OCI-M1 (cell line): ENCODE data around the gene ZNF691.
"Not testable (repeated sequence)": the region's sequence is repeated elsewhere in the genome, so short reads cannot be mapped to it uniquely, and the experiment has no call there.

Experiments
- DNase-seq: peaks from one replicate; lab custom pipeline; 2025; lab: John Stamatoyannopoulos, UW

ZNF691 gene

DNA sequence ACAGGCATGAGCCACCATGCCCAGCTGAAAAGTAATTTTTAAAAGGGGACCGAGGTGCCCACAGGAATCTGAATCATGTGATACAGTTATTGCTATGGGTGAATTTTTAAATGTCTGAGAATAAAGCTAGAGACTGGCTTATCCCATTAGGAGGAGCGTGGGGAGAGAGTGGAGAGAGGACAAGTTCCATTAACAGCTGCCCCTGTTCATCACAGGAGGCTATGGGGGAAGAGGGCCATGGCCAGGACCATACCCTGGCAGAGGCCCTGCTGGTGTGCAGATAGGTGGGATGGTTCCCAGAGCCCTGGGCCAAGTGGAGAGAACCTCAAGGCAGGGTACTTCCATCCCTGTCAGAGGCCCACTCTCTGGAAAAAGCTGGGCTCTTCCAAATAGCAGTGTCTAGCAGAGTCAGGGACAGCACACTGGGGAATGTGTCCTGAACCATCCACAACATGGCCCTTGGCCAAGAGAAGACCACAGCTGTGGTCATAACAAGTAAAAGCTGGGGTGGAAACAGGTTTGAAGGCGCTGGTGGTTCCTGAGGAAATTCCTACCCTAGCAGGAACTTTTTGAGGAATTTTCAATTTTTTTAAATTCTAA is 13.7 kb upstream of the ZNF691 start:
- no peak for DNase-seq

DNA sequence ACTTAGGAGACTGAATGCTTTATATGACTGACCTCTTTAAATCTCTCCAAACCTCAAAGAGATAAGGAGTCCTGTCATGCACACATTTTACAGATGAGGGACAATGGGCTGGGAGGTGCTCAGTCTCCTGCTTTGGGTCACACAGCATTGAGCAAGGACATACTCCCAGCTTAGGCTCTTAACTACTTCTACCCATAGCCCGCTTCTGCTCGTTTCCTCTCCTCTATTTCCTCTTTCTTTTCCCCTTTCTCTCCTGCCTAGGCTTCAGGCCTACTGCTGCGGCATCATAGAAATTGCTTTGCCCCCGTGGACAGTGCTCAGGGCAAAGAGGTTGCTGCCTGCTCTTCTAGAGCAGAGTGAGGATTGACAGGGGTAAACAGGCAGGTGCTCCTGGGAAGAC is 12.4 kb upstream of the ZNF691 start:
- DNase-seq: peak; percentile 14

DNA sequence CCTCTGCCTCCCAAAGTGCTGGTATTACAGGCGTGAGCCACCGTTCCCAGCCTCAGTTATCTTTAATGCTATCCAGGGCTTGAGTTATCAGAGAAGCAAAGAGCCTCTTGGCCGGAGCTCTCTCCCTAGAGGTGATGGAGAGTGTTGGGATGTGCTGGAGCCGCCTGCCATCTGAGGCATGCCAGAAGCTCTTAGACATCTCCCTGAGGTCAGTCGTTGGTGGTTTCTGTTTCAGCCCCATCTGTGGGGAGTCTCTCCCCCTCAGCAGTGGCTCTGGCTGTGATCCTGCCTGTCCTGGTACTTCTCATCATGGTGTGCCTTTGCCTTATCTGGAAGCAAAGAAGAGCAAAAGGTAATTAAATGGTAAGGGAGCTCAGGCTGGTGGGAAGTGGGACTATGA is 11.6 kb upstream of the ZNF691 start:
- no peak for DNase-seq

DNA sequence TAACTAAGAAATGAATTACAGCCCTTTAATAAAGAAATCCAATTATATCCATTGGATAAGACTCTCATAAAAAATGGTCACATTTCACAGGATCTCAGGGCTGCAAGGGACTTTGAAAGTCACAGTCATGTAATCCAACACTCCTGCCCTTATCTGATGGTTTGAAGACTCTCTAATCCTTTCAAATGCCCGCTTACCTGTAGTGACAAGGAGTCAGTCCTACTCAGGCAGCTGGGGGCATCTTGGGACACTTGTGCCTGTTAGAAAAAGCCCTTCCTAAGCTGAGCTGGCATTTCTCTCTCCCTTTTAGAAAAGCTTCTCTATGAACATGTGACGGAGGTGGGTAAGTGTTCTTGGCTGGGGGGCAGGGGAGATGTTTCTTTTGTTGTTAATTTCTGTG is 11.0 kb upstream of the ZNF691 start:
- DNase-seq: no peak

DNA sequence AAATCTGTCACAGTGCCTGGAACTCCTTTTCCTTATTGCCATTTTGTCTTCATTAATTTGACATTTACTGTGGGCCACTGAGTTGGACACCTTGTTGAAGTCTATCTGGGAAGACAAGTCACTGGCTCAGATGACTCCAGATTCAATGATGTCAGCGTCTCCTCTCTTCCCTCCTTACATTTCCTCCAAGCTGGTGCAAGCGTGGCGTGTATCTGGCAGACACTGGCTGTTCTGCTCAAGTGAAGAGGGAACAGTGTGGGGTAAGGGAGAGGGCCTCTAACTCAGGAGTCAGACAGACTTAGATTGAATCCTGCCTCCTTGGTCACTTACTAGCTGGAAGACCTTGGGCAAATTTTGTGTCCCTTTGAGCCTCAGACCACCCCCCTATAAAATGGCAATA is 8.7 kb upstream of the ZNF691 start:
- no peak for DNase-seq

DNA sequence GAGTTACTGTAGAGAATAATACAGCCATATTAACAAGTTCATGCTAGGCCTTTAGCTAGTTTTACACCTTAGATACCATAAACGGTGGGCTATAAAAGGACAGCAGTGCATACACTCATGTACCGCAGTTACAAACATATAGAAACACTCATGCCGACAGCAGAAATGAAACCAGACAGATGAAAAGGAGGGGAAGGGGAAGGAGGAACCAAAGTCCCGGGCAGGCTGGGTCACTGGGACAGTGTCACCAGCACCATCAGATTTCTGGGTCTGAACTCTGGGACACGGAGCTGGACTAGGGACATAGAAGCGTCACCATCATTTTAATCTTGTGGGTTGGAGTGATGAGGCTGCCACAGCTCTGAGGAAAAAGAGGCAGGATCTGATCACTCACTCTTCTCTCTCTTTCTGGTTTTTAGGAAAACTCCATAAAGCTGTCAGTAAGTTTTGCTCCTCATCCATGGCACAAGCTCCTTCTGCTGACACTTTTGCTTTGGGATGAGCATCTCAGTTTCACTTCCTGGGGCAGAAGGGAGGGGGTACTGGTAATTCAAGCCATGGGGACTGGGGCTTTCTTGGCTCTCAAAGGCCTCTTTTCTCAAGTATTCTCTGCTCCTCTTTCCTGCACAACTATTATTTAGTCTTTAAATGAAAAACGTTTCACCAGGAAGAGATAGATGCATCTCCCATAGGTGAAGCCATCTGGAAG is 7.8 kb upstream of the ZNF691 start:
- DNase-seq: no peak

DNA sequence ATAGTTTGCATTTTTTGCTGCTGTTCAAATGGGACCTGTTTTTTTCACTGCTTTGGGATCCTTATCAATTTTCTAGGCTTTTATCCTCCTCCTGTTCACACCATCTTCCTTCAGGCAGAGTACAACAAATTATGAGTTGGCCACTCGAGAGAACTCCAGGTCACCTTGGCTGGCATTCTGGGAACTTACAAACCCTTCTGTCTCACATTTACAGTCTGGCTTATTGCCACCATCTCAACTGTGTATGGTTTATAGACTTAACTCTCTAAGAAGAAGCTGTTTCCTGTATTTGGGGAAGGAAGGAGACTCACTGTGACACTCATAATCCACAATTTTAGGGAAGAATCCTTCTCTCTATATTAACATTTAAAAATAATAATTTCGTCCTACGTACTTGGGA is 5.4 kb upstream of the ZNF691 start:
- no peak for DNase-seq

DNA sequence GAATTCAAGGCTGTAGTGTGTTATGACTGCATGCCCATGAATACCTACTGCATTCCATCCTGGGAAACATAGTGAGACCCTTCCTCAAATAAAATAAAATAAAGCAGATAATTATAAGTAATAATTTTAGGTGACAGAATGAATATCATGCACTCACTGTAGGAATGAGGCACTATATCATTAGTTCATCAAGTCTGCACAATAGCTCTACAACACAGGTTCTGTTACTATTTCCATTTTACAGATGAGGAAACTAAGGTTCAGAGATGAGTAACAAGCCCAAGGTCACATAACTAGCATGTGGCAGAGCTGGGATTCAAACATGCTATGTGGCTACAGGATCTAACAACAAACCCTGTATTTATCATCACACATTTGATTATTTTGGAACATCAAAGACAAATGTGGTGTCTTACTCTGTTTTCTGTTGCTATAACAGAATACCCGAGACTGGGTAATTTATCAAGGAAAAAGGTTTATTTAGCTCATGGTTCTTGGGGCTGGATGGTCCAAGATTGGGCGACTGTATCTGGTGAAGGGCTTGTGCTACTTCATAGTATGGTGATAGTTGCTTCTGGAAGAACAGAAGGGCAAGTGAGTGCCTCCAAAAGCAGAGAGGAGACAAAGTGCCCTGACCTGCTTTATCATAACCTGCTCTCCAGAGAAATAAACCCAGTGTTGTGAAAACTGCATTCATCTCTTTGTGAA is 4.8 kb upstream of the ZNF691 start:
- no peak for DNase-seq

DNA sequence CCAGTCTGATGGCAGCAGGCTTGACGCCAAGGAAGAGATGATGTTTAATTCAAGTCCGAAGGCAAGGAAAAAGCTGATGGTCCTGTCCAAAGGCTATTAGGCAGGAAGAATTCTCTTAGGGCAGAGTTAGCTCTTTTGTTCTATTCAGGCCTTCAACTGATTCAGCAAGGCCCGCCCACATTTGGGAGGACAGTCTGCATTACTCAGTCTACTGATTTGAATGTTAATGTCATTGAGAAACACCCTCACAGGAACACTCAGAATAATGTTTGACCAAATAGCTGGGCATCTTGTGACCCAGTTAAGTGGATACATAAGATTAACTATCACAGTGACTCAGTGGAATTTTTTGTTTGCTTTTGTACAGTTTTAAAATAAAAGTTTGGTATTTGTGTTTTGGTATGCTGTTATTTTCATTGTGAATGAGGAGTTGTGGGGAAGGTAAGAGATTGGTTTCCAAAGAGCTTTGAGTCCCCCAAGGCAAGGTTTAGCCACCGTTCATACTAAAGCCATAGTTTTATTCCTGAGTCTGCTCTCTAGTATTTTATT is 1.7 kb upstream of the ZNF691 start:
- no peak for DNase-seq

DNA sequence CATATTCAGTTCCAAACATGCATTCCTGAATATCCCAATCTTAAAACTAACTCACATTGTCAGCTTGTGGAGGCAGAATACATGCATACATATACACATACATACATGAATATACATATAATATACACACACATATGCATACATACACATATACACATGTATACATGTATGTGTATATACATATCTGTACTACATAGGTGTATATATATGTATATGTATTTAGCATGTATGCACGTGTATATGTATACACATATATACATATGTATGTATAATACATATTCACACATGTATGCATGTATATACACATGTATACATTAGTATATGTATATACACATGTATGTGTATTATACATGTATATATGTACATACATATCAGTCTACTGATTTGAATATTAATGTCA is 1.2 kb upstream of the ZNF691 start:
- no peak for DNase-seq

DNA sequence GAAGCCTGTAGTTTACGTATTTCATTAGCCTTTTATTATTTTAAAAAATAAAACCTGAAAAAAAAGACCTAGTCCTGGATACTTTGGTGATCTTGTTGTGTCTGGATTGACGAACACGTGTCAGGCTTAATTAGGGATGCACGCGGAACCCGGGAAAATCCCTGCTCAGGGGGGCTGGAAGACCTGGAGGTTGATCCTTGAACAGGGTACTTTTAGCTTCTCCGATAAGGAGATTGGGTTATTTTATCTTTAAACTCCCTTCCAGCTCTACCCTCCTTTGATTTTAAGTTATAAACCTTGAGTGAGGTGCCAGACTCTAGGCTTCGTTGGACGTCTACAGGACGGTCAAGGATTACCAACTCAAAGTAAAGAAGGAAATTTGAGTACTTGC is 552 bp upstream of the ZNF691 start:
- no peak for DNase-seq

DNA sequence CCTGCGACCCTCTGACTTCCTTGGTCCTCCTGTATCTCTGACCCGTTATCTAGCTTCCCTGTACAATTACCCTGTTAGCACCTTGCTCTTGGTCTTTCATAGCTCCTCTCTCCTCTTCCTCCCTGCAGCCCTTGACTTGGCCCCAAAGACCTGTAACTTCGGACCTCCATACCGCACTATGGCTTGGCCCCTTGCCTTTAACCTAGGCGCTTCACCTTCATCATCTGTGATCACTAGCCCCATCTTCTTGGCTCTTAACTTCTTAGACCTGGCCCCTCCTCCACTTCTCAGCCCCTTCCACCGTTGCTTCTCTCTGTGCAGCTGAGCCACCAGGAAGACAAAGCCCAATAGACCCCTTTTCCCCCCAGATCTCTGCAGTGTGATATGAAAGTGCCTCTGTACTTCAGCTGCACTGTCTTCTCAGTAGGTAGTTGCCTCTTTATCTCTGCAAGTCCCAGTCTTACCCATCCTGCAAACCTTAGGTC is 740 bp downstream of the ZNF691 start:
- DNase-seq: no peak

DNA sequence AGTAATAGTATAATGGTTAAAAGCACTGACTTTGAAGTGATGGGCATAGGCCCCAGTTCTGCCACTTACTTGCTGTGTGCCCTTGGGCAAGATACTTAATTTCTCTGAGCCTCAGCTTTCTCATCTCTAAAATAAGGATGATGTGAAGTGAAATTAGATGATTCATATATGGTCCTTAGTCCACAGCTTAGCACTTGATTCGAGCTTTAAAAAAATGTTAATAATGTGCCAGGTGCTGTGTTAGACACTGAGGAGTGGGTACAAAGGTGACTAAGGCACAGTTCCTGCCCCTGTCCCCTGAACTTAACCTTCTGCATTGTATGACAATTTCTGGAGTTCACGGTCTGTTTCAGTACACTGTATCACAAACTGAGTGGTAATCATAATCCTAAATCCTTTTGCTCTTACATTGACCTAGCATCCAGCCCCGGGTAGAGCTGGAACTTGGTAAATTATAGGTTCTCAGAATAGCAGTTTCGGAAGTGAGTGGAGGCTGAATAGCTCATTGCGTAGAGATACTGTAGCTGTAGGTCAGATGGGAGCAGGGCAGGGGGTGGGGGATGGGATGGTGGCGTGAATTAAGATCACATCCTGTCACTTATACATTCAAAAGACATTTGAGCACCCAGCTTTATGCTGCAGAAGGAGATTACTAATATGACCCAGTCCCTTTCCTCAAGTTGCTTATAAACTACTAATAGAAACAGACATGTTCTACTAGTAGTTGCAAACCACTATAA is 1.5 kb downstream of the ZNF691 start:
- no peak for DNase-seq

DNA sequence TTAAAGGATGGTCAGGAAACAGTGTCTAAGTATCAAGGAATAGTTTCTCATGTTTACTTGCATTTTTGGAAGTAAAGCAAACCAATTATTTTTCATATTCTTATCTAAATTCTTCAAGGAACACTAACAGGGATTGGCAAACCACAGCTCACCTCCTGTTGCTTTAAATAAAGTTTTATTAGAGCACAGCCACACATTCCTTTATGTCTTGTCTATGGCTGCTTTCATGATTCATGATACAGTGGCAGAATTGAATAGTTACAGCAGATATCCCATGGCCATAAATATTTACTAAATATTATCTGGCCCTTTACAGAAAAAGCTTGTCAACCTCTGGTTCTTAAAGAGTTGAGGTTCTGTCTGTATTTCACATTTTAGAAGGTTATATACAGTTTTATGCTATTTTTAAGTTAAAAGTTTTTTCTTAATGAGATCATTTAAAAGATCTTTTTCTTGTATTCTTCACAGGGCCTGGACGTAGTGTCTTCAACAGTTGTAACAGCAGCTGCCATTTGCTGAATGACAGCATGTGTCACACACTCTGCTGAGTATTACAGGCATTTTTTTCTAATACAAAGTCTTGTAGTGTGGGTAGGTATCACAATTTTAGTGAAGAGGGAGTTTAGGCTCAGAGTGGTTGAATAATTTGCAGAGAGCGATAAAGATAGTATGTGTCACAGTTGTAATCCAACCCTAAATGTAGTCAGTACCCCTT is 2.6 kb downstream of the ZNF691 start:
- DNase-seq: no peak

DNA sequence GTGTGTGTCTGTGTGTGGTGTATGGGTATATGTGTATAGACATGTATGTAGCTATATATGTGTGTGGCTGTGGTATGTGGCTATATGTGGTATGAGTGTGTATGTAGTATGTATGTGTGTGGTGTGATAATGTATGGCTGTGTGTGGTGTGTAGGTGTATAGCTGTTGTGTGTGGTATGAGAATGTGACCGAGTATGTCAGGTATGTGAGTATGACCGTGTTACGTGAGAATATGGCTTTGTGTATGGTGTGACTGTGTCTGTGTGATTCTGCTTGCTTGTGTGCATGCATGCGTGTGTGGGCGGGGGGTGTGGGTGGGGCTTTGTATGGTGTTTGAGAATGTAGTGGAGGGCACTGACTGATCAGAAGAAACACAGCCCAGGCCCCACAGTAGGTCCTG is 3.5 kb downstream of the ZNF691 start:
- DNase-seq: no peak

DNA sequence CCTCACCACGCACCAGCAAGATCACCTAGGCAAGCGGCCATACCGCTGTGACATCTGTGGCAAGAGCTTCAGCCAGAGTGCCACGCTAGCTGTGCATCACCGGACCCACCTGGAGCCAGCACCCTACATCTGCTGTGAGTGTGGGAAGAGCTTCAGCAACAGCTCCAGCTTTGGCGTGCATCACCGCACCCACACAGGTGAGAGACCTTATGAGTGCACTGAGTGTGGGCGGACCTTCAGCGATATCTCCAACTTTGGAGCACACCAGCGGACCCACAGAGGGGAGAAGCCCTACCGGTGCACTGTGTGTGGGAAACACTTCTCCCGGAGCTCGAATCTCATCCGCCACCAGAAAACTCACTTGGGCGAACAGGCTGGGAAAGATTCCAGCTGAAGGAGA is 5.0 kb downstream of the ZNF691 start:
- DNase-seq: no peak

DNA sequence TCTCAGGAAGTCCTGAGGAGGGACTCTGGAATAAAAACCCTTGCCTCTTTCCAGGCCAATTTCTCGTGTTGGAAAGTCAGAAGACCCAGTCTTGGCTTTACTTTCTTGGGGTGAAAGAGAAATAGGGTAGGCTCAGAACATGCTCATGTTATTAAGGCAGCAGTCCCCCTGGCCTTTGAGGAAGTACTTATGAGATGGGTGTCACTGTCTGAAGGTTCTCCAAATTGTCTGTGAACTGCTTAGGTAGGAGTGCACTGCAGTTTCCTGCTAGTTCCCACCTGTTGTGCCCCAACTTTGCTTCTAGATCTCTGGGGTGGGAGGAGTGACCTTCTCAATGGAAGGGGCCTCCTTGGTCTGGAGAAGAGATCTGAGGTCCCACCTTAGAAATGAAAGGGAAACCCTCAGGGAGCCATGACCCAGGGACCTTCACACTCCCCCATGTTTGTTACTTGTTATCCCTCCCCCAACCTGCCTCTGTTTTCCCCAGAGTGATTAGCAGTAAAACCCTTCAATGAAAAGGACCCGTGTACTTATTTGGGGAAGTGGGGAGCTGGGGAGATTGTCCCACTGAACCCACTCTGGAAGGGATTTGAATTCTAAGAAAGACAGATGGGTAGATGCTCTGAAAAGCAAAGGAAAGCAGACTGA is 5.7 kb downstream of the ZNF691 start:
- no peak for DNase-seq

DNA sequence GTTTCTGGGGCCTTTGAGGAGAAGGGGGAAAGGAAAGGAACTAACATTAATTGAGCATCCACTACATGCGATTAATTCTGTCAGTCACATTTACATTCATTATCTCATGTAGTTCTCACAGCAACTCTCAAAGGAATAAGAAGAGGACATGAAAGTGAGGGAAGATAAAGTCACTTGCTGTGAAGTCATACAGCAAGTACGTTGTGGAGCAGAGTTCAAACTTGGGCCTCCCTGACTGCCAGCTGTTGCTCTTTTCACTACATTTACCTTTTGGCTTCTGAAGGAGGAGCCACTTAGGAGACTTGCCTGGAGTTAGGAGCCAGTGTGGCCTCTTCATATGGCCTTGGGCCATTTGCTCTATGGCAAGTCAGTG is 6.2 kb downstream of the ZNF691 start:
- DNase-seq: no peak

DNA sequence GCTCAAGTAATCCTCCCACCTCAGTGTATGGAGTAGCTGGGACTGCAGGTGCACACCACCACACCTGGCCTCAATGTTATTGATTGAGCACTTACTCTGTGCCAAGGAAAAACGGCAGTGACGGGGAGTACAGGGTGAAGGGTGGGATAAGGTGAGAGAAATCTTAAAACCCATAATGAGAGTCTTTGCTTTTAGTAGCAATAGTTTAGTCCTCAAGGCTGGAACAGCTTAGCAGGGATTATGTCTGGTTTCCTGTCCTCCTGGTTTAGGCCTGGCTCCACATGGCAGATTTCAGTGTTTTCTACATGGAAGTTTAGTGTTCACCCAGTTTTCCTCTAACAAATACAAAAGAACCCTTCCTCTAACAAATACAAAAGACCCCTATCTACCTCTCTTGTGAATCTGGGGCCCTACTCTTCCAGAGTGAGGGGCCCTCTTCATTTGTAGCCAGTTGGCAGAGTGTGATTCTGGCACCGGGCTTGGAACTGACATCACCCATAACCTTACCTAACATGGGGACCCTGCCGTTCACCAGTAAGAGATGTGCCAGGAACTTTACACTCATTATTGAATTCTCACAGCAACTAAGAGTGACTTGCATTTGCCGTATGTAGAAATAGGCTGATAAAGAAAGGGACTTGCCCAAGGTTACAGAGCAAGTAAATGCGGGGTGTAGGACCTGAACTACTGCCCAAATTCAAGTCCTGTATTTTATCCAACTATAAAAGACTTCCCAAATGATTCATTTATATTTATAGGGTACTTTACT is 6.9 kb downstream of the ZNF691 start:
- no peak for DNase-seq

DNA sequence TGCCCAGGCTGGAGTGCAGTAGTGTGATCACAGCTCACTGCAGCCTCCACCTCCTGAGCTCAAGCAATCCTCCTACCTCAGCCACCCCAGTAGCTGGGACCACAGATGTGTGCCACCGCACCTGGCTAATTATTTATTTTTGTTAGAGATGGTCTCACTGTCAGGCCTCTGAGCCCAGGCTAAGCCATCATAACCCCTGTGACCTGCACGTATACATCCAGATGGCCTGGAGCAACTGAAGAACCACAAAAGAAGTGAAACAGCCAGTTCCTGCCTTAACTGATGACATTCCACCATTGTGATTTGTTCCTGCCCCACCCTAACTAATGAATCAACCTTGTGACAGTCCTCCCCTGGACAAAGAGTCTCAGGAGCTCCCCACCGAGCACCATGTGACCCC is 10.1 kb downstream of the ZNF691 start:
- not testable (repeated sequence) for DNase-seq

DNA sequence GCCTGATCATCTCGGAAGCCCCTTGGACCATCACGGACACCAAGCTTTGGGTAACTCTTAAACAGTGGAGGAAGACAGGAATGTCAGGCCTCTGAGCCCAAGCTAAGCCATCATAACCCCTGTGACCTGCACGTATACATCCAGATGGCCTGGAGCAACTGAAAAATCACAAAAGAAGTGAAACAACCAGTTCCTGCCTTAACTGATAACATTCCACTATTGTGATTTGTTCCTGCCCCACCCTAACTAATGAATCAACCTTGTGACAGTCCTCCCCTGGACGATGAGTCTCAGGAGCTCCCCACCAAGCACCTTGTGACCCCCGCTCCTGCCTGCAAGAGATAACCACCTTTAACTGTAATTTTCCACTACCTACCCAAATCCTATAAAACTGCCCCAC is 13.0 kb downstream of the ZNF691 start:
- DNase-seq: not testable (repeated sequence)
